ENCODE data around the gene PIN1.

PIN1 gene

DNA sequence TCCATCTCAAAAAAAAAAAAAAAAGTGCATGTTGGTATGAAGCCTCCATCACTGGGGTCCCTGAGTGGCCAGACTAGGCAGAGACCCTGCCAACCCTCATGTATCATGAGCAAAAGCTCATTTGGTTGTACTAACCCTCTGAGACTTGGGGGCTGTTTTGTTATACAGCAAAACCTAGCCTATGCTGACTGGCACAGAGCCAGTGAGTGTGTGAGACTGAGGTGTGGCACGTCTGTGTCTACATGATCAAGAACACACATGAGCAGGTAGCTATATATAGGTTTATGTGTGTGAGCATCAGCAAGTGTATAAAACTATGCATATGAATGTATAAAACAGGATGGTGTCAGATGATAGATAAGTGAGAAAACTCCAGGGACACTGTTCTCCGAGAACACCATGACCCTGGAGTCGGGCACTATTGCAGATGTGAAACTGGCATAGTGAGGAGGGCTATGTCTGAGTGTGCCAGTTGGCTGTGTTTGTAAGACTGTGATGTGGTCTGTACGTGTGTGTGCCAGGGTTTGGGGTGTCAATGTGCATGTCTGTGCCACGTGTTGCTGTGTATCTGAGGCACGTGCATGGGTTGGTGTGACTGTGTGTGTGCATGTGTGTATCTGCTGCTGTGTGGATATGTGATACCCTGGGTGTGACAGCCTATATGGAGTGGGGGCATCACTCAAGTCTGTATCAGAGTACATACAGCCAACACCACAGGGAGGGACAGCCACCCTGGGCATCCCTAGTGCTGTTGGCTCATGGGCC is 56.7 kb downstream of the PIN1 start:
- no peak for DNase-seq

Measured in effector CD8-positive, alpha-beta T cell (primary cell).